Left ventricle myocardium inferior (tissue), 1 donor: ENCODE data around the gene CORO2B. TPM values are rescaled to one million over a fixed set of nuclear protein-coding genes. Genes with fewer than 3 reads are reported as not detected.

ENCODE experiments used
- DNase-seq: peaks from one replicate; pipeline ENCODE4 v3.0.0-alpha.2; 2020
- H3K27ac ChIP-seq: fragments of 200-600 bp; replicated peaks from 2 replicates; pipeline ENCODE4 v1.8.0; 2021
- H3K27me3 ChIP-seq: fragments of 200-600 bp; 2 replicates; pipeline ENCODE4 v1.8.0; 2021; ENCODE audit warnings: low read depth
- H3K36me3 ChIP-seq: fragments of 200-600 bp; 2 replicates; pipeline ENCODE4 v1.8.0; 2021
- H3K4me1 ChIP-seq: fragments of 200-600 bp; 2 replicates; pipeline ENCODE4 v1.8.0; 2021
- H3K4me3 ChIP-seq: fragments of 200-600 bp; 2 replicates; pipeline ENCODE4 v1.8.0; 2021; ENCODE audit warnings: mild to moderate bottlenecking, moderate library complexity
- H3K9me3 ChIP-seq: fragments of 200-600 bp; replicated peaks from 2 replicates; pipeline ENCODE4 v1.8.0; 2021
- intact Hi-C: fragments of 100-400 bp; cut with micrococcal nuclease; formaldehyde crosslinking; loops from one replicate; pipeline ENCODE4 v1.11.0; 2022
- long read RNA-seq: library from polyadenylated mRNA; unstranded; transcript quantifications from one replicate; pipeline ENCODE4 v2.0.0, GENCODE V29; 2021
- total RNA-seq: library from RNA; stranded (reverse); fragmentation: NEBNext Ultra II Directional; extraction: Animal tissue kit (Norgen Biotek cat#: 25700); gene quantifications from one replicate; pipeline ENCODE4 v1.2.1, GENCODE V29; 2021
- TF ChIP-seq, protein P1 (sequence below): fragments of 200-600 bp; IDR thresholded peaks from 2 replicates; pipeline ENCODE4 v1.8.0; 2021; ENCODE audit warnings: antibody characterized with exemption, mild to moderate bottlenecking, borderline replicate concordance
- donor health status: DM: no; HTN: yes; CAD: no; lungs with severe emphysema.

Gene CORO2B, protein sequence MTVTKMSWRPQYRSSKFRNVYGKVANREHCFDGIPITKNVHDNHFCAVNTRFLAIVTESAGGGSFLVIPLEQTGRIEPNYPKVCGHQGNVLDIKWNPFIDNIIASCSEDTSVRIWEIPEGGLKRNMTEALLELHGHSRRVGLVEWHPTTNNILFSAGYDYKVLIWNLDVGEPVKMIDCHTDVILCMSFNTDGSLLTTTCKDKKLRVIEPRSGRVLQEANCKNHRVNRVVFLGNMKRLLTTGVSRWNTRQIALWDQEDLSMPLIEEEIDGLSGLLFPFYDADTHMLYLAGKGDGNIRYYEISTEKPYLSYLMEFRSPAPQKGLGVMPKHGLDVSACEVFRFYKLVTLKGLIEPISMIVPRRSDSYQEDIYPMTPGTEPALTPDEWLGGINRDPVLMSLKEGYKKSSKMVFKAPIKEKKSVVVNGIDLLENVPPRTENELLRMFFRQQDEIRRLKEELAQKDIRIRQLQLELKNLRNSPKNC
- total RNA-seq: 5.0 TPM
- long read RNA-seq, partial matches to known transcripts: 4 of 11 reads
- long read RNA-seq, other reads (novel, unspliced or antisense): 3 of 11 reads

DNA sequence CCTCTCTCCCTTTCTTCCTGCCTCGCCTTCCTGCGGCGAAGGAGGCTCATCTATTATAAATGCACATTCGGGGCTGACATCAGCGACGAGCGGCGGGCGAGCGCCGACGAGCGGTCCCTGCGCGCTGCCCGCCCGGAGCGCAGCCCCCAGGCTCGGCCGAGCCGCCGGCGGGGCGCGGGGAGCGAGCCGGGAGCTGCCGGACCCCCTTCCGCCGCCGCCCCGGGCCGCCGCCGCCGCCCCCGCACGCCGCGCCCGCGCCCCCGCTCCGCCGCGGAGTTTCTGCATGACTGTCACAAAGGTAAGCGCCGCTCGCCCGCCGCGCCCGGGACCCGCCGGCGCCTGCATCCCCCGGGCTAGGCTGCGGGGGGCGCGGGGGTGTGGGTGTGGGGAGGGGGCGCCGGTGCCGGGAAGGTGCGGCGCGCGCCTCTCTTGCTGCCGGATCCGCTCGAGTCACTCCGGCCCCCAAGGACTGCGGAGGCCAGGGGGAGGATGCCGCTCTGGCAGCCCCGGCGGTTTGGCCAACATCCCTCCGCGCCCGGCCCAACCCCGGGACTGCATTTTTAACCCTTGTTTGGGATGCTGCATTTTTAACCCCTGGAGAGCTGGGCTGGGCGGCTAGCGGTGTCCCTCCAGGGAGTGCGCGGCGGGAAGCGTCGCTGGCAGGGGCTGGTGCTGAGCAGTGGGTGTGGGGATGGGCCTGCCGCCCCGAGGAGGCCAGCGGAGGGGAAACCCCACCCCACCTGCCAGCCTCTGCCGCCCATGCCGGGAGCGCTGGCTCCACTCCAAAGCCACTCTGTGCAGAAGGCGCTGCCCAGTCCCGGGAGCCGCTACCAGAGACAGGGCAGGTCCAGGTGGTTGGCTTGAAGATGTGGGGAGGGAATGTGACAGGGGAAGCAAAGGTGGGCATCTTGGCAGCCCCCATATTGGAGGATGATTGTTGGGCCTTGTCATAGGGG is at the start of gene CORO2B:
CORO2B (plus strand) TSS at position 14 of the 956 bp plus-strand sequence; CDS start at position 284, 270 bp downstream.
- Histone ChIP-seq H3K27me3 (no peaks in the 10 kb centered on the region), H3K27ac (peak within 1 kb of the TSS; percentile 91), H3K36me3 (no peaks in the 10 kb centered on the region), H3K4me1 (peaks cover 62% of the 10 kb centered on the region), H3K9me3 (no peaks in the 10 kb centered on the region), H3K4me3 (peak within 1 kb of the TSS; percentile 83)
- DNase-seq: peak; percentile 54
- intact Hi-C loops: loop anchor here (5.0 kb wide), 1 partner anchor 93 kb away; no protein-coding TSS in a partner anchor
- TF ChIP-seq, protein P1, sequence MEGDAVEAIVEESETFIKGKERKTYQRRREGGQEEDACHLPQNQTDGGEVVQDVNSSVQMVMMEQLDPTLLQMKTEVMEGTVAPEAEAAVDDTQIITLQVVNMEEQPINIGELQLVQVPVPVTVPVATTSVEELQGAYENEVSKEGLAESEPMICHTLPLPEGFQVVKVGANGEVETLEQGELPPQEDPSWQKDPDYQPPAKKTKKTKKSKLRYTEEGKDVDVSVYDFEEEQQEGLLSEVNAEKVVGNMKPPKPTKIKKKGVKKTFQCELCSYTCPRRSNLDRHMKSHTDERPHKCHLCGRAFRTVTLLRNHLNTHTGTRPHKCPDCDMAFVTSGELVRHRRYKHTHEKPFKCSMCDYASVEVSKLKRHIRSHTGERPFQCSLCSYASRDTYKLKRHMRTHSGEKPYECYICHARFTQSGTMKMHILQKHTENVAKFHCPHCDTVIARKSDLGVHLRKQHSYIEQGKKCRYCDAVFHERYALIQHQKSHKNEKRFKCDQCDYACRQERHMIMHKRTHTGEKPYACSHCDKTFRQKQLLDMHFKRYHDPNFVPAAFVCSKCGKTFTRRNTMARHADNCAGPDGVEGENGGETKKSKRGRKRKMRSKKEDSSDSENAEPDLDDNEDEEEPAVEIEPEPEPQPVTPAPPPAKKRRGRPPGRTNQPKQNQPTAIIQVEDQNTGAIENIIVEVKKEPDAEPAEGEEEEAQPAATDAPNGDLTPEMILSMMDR: no peak

DNA sequence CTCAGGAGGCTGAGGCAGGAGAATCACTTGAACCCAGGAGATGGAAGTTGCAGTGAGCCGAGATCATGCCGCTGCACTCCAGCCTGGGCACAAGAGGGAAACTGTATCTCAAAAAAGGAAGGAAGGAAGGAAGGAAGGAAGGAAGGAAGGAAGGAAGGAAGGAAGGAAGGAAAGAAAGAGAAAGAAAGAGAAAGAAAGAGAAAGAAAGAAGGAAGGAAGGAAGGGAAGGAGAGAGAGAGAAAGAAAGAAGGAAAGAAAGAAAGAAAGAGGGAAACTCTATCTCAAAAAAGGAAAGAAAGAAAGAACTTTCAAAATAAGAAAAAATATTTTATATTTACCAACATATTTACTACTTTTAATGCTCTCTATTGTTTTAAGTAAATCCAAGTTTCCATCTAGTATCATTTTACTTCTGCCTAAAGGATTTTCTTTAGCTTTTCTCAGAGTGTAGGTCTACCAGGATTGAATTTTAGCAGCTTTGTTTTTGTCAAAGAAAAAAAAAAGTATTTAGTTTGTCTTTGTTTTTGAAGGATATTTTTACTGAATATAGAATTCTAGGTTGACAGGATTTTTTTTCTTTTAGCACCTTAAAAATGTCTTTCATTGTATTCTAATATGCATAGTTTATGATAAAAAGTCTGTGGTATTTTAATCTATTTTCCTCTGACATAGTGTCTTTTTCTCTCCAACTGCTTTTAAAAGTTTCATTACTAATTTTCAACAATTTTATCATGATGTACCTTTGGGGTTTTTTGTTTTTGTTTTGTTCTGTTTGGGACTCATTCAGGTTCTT is 47.2 kb upstream of the CORO2B start:
- Histone ChIP-seq H3K4me3 (no peak overlapping the region), H3K27ac (no peak overlapping the region), H3K27me3 (no peaks in the 10 kb centered on the region), H3K36me3 (no peaks in the 10 kb centered on the region), H3K4me1 (no peaks in the 10 kb centered on the region), H3K9me3 (peaks cover 29% of the 10 kb centered on the region)
- TF ChIP-seq, protein P1: no peak
- intact Hi-C loops: no loop called here
- no peak for DNase-seq

DNA sequence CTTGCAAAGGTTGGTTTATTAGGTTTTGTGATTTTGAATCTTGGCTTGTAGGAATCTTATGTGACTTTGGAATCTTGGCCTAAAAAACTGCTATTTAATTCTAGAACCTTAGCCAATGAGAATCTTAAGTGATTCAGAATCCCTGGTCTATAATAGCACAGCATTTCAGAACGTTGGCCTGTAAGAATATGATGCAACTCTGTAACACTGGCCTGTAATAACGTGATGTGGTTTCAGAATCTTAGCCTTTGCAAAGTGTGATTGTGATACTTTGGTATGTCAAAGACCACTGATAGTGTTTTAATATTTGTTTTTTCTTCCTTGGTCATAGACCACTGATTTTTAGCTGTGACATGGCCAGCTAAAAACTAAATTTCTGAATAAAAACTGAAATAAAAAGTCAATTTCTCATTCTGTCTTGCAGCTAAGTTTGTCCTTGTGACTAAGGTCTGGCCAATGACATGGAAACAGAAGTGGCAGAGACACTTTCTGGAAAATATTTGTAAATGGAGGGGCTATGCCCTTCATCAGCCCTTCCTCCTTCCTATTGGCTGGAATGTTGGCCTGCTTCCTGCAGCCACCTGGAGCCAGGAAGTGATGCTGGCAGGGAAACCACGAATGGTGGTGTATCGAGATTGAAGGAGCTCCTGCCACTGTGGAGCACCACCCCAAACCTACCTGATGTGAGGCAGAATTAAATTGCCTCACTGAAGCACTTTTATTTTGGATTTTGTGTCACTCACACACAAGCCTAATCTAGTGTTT is 42.3 kb upstream of the CORO2B start:
- Histone ChIP-seq H3K9me3 (peaks cover 25% of the 10 kb centered on the region), H3K36me3 (no peaks in the 10 kb centered on the region), H3K27me3 (no peaks in the 10 kb centered on the region), H3K27ac (peak overlapping the region; percentile 30), H3K4me1 (no peaks in the 10 kb centered on the region), H3K4me3 (no peak overlapping the region)
- intact Hi-C loops: no loop called here
- DNase-seq: no peak
- TF ChIP-seq, protein P1: no peak

DNA sequence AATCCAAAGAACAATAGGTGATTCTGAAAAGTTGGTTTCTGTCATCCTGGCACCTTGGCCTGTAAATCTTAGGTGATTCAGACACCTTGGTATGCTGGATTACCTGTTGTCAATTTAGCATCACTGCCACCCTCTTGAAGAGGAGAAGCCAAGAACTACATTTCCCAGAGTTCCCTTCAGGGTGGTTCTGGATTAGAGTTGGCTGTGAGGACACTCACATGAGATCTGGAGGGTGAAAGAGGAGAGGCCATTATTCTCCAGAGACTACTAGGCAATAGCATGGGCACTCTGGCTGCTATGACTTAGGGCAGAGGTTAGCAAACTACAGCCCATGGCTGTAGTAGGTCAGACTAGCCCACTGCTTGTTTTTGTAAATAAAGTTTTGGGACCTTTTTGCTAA is 41.7 kb upstream of the CORO2B start:
- DNase-seq: no peak
- H3K4me3 ChIP-seq: no peak overlapping the region
- peaks cover 19% of the 10 kb centered on the region for H3K9me3 ChIP-seq
- intact Hi-C loops: no loop called here
- no peaks in the 10 kb centered on the region for H3K27me3 ChIP-seq
- H3K36me3 ChIP-seq: no peaks in the 10 kb centered on the region
- H3K4me1 ChIP-seq: no peaks in the 10 kb centered on the region
- TF ChIP-seq, protein P1: no peak
- no peak overlapping the region for H3K27ac ChIP-seq
